ELF-1 (cell line): ENCODE measurements around the gene RCN1.
"Not testable (repeated sequence)": the region's sequence is repeated elsewhere in the genome, so short reads cannot be mapped to it uniquely, and the experiment has no call there.

ENCODE experiments used
- DNase-seq: peaks from one replicate; pipeline ENCODE4 v3.0.0-alpha.2; 2016; ENCODE audit warnings: low read depth, low spot score

RCN1 gene

DNA sequence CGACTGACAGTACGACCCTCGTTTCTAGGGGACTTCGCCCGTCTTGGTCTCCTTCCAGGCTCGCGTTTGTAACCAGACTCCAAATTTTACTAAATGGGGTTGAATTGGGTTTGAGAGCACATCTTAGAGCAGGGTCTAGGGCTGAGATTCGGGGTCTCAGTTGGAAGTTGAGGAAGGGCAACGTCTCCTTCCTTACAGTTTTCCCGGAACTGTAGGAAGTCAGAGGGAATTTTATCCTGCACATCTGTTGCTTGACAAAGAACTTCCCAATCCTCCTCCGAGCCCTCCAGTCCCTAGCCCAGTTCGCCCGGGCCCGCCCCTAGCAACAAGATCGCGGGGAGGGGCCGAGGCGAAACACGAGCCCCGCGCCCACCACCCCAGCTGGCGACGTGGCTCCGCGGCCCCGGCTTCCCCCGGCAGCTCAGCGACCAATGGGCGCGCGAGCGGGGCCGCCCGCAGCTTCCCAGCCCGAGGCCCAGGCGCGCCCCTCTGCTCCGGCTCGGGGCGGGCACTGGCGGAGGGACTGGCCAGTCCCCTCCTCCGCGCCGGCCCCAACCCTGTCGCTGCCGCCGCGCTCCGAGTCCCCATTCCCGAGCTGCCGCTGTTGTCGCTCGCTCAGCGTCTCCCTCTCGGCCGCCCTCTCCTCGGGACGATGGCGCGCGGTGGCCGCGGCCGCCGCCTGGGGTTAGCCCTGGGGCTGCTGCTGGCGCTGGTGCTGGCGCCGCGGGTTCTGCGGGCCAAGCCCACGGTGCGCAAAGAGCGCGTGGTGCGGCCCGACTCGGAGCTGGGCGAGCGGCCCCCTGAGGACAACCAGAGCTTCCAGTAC, at the start of gene RCN1:
RCN1 (plus strand) TSS at position 530 of the 826 bp plus-strand sequence; CDS start at position 653, 123 bp downstream.
- peak; percentile 96 for DNase-seq

DNA sequence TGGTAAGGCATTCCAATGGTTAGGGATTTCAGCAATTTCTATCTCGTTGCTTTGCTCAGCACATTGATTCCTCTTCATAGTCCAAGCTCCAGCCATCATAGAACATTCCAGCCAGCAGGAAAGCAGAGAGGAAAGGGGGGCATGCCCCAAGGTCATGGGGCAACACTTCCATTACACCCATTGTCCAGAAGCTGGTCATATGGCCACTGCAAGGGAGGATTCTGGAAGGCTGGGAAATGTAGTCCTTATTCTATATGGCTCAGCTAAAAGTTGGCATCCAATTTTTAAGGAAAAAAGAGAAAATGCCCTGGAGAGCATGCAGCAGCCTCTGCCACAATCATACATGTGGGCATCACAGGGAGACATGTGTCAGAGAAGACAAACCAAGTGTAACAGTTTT, 47.1 kb upstream of the RCN1 start:
- DNase-seq = no peak

DNA sequence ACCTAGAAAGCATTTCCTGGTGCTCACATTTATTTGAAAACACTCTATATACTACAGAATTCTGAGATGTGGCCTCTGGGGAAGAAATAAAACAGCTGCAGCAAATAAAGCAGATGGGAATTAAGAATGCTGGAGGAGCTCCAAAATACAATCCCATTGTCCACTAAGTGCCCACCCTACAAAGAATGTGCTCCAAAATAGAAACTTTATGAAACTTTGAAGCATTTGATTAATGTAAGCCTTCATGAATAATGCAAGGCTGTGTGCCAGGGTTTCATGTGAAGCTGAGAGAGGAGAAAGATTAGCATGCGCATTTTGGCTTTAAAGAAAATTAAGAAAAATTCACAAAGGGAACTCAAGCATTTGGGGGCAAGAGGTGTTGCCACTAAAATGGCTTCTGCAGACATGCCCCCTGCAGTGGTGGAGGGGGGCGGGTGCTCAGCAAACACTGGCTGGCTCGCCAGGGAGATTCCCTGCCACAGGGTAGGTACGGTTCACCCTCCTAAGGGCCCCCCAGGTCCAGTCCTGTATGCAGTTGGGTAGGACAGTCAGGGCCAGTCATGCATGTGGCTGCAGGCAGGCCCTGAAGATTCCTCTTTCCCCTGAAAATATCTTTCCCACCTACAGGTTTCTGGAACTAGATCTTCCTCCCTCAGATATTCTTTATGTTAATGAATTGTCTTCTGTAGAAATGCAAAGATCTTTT, 46.6 kb upstream of the RCN1 start:
- no peak for DNase-seq

DNA sequence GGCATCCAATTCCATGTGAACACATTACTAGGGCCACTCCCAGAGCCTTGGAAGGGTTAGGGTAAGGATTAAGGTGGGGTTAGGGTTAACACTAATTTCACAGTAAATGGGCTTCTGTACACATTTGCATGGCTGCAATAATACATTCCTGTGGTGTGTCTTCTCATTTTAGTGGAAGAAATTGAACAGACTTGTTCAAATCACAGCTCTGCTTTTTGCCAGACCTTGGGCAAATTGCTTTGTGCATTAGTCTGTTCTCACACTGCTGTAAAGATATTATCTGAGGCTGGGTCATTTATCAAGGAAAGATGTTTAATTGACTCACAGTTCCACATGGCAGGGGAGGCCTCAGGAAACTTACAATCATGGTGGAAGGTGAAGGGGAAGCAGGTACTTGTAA, 45.4 kb upstream of the RCN1 start:
- DNase-seq = no peak

DNA sequence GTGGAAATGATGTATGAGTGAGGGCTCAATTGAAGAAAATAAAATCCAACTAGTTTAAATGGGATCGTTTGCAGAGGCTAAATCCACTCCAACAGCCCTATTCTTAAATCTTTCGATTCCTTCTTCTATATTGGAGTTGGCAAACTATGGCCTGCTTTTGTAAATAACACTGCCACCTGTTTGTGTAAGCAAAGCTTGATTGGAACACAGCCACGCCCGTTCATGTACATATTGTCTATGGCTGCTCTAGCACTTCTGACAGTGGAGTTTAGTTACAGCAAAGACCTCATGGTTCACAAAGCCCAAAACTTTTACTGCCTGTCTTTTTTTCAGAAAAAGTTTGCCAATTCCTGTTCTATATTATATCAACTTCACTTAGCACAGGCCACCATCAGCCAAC, 40.6 kb upstream of the RCN1 start:
- no peak for DNase-seq

DNA sequence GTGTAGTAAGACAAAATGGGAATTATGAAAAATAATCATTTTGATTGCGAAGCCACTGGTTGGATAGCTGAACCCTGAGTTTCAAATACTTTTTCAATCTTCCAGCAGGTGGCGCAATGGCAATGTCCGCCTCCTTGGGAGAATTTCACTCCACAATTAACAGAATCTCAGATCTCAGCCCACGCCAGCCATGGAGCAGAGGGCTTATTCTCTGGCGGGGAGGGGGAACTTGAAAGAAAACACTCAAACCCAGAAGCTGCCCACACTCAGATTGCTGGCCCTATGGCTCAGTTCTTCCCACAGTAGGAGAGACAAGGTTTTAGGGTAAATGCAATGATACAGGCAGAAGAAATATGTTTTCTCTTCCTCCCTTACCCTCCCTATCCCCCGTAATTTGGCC, 38.7 kb upstream of the RCN1 start:
- DNase-seq = peak; percentile 41

DNA sequence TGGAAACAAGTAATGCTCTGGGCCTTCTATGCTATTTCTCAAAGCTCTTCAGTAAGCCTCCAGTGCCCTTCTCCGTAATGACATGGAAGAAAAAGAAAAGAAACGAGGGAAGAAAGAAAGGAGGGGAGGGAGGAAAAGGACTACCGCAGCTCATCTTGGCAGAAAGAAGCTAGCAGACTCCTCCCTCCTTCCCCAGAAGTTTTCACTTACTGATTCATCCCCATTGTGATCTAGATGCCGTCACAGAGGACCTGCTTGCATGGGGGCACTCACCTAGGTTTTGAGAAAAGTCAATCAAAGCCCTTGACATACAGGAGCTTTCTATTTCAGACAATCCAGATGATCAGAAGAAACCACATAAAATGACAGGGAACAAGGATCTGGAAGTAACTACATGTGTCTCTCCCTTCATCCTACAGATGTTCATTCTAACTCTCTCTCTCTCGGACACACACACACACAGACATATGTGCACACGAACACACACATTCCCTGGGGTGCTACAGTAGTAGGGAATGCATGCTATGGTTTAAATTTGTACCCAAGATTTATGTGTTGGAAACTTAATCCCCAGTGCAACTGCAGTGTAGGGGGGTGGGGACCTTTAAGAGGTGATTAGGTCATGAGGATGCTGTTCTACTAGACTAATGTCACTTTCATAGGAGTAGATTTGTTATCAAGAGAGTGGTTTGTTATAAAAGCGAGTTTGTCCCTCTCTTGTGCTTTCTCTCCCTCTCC, 37.6 kb upstream of the RCN1 start:
- DNase-seq = no peak

DNA sequence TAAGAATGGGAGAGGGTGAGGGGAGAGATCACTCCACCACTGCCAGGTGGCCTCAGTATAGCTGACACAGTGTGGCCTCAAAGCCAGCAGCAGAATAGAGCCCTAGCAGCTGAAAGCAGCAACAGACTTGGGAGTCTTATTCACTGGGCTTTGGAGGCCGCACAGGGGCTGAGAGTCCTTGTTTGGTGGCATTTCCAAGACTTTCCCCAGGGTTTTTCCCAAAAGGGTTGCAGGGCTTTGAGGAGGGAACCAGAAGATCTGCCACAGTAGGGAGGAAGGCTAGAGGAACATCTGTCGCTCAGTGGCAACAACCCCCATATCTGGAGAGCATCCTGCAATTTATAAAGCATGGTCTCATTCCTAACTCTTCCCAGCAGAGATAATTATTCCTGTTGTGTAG, 35.0 kb upstream of the RCN1 start:
- DNase-seq = no peak

DNA sequence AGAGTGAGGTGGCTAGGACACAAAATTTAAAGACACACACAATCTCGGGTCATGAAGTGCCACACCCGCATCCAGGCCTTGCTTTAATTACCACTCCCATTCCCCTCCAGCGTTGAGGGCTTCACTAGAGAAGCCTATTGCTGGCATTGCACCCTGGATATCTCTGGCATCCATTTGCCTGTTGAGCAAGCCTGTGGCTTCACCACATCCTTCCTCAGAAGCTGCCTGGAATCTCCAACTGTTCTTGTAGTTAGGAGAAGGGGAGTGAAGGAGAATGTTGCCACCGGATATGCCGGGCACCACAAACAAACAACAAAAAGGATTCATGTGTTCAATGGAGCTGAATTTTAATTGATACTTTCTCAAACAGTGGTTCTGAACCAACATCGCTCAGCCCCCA, 34.4 kb upstream of the RCN1 start:
- DNase-seq = no peak

DNA sequence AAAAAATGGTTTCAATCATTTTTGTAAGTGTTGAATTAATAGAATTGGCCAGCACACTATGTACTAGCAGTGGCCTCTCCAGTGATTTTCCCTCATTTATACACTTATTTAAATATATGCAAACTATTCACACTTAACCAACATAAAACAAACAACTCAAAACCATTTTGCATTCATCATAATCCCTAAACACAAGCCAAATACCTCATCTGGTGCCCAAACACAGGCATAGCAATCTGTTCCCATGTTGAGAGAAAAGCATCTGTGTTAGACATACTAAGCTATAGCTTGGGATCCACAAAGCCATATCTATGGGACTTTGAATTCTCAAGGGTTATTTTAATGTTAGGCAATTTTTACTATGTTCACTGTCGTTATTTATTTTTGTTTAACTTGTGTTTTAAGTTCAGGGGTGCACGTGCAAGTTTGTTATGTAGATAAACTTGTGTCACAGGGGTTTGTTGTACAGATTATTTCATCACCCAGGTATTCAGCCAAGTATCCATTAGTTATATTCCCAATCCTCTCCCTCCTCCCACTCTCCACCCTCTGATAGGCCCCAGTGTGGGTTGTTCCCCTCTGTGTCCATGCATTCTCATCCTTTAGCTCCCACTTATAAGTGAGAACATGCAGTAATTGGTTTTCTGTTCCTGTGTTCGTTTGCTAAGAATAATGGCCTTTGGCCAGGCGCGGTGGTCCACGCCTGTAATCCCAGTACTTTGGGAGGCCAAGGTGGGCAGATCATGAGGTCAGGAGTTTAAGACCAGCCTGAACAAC, 31.0 kb upstream of the RCN1 start:
- no peak for DNase-seq

DNA sequence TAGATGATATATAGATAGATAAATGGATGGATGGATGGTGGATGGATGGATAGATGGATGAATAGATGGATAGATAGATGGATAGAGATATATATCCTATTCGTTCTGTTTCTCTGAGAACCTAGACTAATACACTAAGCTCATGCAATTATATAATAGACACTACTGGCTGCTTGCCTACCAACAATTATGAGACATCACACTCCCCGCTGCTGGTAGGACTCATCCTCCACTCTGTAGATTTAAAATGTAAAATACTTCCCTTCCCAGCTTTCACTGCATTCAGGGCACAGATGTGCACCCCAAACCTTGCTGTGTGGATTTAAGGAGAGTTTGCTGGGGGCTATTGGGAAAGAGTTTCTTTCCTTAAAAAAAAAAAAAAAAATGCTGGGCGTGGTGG, 28.3 kb upstream of the RCN1 start:
- no peak for DNase-seq

DNA sequence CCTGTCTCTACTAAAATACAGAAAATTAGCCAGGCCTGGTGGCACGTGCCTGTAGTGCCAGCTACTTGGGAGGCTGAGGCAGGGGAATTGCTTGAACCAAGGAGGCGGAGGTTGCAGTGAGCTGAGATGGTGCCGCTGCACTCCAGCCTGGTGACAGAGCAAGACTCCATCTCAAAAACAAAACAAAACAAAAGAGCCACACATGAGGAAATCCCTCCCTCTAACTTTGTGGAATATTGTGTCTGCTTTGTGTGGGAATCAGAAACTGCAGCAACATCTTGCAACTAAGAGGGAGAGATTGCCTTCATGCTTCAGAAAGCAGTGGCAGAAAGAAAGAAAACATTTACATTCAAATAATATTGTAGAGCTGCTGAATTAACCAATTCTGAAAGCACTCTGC, 27.8 kb upstream of the RCN1 start:
- not testable (repeated sequence) for DNase-seq

DNA sequence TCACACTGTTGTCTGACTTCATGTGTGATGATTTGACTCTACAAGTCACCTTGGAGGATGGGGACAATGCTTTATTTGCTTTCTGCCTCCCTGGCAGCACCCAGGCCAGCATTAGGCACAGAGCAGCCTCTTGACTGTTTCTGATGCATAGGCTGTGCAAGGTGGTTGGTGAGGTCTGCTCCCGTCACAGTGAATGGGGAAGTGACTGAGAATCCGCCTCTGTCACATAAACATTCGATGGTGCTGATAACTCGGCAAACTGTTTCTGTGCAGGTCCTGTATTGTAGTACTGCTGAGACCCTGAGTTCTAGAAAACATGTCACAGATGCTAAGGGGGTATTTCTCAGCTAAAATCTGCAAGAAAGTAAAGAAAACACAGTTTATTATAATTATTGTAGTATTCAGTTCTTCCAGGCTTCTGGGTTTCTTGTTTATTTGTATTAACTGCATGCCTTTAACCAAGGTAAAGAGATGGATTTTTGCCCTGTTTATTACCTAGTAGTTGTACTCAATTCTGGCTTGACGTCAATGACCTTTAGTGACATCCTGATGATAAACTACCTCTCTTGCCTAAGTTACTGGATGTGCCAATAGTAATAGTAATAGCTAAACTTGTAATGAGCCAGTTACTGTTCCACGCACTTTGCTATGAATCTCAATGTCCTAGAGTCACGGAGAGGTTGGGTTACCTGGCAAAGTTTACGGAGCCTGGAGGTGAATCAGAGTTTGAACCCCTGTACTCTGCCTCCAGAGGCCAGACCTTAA, 24.8 kb upstream of the RCN1 start:
- no peak for DNase-seq

DNA sequence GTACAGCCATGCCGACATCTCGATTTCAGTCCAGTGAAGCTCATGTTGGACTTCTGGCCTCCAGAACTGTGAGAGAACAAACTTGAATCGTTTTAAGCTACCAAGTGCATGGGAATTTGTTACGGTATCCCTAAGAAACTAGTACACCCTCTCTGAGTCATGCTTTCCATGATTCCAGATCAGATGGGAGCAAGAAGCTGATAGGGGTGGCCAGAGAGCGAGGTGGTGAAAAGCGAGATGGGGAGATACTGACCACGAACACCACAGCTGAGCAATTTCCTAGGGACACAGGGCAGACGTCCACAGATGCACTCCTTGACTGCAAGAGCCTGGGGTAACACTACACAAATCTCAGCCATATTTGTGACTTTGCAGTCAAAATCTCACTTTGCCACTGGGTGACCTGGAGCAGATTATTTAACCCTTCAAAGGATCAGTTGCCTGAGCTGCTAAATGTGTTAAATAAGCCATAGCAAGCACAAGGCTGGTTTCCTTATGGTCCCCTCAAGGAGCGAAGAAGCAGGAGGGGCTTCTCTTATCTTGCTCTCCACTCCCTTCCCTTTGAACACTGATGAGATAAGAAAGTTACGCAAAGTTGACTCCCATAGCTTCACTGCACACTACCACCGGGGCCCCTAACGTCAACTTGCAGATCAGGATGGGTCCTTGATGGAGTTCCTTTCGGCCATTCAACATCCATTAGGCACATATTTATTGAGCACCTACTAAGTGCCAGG, 22.6 kb upstream of the RCN1 start:
- peak; percentile 16 for DNase-seq

DNA sequence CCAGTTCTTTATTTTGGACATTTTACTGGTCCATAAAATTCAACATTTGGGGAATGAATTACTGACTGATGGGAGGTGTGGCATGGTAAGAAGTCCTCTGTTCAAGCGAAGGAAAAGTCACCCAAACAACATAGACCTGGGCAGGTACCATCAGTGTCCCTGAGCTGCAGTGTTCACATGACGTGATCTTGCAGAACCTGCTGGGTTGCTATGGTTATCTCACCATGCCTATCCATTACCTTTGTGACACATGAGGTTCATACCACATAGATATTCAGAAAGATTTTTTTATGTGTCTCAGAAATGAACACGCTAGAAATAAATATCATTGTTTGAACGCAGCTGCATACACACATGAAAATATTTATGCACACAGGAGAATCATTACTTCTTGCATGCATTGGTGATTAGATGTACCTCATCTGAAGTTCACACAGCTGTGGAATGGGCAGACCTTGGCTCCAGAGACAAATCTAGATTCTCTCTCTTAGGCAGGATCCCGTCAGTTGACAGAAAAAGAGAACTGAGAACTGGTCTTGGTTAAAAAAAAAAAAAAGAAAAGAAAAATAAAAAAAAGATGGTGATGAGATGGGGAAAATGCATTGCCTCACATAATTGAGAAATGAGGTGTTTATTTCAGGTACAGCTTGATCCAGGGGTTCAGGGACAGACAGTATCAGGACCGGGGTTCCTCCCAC, 21.4 kb upstream of the RCN1 start:
- DNase-seq = no peak

DNA sequence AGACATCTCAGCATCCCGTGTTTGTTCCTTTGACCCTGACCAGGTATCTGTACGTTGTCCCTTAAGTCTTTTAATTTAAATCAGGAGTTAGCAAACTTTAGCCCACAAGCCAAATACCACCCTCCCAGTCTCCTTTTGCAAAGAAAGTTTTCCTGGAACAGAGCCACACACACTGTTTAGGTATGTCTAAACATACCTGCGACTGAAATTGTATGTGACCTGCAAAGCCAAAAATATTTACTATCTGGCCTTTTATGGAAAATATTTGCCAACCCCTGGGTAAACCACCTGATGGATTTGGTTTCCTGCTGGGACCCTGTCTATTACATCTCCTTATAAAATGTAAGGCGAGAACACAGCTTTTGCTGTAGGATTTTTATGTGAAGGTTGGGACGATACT, 20.2 kb upstream of the RCN1 start:
- DNase-seq = no peak

DNA sequence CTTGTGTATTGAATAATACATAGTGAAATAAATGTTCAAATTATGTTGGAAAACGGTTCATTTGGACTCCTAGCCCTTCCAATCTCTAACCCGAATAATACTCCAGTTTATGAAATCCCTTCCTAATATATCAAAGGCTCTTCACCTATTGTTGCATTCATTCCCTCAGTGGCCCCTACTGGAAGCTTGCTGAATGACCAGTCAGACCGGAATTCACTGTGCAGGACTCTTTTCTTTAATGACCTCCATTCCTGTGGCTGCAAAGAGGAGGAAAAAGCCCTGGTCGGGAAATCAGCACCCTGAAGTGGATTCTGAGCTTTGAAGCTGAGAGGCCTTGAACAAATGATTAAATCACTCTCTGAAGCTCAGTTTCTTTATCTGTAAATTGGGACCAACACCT, 19.1 kb upstream of the RCN1 start:
- DNase-seq = peak; percentile 57

DNA sequence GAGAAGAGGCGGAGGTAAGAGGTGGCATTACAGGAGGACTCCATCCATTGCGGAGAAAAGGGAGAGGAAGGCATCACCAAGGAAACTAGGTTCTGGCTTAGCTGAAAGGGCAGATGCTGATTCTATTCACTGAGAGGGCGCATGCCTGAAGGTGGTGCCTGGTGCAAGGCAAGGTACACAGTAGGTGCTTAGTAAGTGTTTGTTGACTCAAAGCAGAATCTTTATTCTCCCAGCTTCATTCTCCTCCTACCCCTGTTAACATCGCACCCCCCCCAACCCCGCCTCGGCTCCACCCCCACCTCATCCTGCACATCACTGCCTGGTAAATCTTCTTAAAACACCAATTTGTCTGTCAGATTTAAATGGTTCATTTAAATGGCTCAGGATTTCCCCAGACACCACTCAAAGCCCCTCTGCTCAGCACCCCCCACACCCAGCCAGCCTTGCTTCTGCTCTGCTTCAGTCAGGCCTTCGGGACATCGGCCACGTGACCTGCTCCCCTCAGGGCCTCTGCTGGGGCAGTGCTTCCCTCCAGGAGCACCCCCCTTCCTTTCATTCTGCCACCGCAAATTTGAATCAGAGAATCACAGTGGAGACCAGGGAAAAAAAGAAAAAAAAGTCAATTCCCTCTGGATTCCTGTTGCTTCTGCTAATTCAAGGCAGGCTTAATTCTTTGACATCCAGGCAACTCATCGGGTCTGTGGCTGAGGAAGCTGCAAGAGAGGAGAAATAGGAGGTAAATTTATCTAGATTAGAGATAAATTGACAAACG, 17.8 kb upstream of the RCN1 start:
- DNase-seq = peak; percentile 42

DNA sequence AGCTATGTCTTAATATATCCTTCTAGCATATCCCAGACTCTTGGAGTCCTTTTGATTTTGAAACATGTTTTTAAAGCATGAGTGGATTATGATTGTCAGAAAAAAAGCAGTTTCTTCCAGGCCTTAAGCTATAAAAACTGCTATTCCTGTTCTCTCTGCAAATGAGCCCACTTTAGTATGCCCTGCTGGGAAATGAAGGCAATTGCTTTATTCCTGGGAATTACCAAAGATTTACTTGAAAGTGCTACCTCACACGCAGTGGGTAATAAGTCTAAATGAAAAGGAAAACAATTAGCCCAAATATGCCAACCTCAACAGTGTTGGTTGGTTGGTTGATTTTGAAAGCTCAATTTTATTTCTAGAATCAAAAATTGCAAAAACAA, 17.2 kb upstream of the RCN1 start:
- DNase-seq = no peak
